HepG2 (cell line): ENCODE results near the gene SLC12A9. TPM values are rescaled to one million over a fixed set of nuclear protein-coding genes. Genes with fewer than 3 reads are reported as not detected.

ENCODE experiments used
- ATAC-seq: fragments of 200-7000 bp; cut with Tn5 transposase; 3 replicates; pipeline ENCODE4 v1.9.1; 2020; ENCODE audit warnings: mild to moderate bottlenecking, moderate library complexity
- BruUV-seq: library from RNA; stranded (reverse); fragments of 400-500 nt; replicated peaks from 2 replicates; lab custom pipeline; 2021; lab: Mats Ljungman, UMichigan
- CTCF ChIA-PET: fragments of 300-600 bp; formaldehyde crosslinking; extraction: SDS; loops from one replicate; lab custom pipeline; 2021; ENCODE audit warnings: low total read pairs, inconsistent platforms, low intra/inter-chr PET ratio; lab: Yijun Ruan, JAX
- POLR2A ChIA-PET: fragments of 350-600 bp; sonication (Branson Sonifier 250); formaldehyde crosslinking; loops from one replicate; lab custom pipeline; 2020; ENCODE audit warnings: antibody characterized with exemption, inconsistent platforms; lab: Yijun Ruan, JAX
- DNase-seq: peaks from one replicate; pipeline ENCODE4 v3.0.0-alpha.2; 2015; ENCODE audit warnings: low spot score
- FAIRE-seq: peaks from 3 replicates; lab custom pipeline; 2011; peaks lifted over from hg19 to GRCh38; lab: Jason Lieb, UNC
- H2AFZ ChIP-seq: one replicate; pipeline ENCODE4 v1.6.1; 2011; ENCODE audit warnings: low read length, inconsistent platforms
- H3K27ac ChIP-seq: fragments of 300-600 bp; 3 replicates; pipeline ENCODE4 v1.8.0; 2011; ENCODE audit warnings: mixed run types, mild to moderate bottlenecking, mixed read lengths, low read length, inconsistent platforms; ENCODE audit not compliant: insufficient read depth; ENCODE audit errors: extremely low read length
- H3K27me3 ChIP-seq, 2 experiments: fragments of 200-600 bp in 1 of 2; 2 replicates in 1 of 2; 3 replicates in 1 of 2; pipeline versions ENCODE4 v1.6.0 to v1.8.0; 2011; ENCODE audit warnings: low read length in 2 of 2, mild to moderate bottlenecking in 2 of 2, moderate library complexity in 2 of 2, inconsistent platforms in 1 of 2; ENCODE audit not compliant: insufficient read depth in 2 of 2, control insufficient read depth in 1 of 2
- H3K36me3 ChIP-seq, 2 experiments: fragments of 200-600 bp in 1 of 2; replicated peaks in 1 of 2; 2 replicates in 1 of 2; 3 replicates in 1 of 2; pipeline versions ENCODE4 v1.5.1 to v1.8.0; 2011; ENCODE audit warnings: low read length in 2 of 2, inconsistent platforms in 1 of 2; ENCODE audit not compliant: insufficient read depth in 2 of 2, control insufficient read depth in 1 of 2
- H3K4me1 ChIP-seq: 2 replicates; pipeline ENCODE4 v1.5.1; 2012; ENCODE audit warnings: low read length, inconsistent platforms; ENCODE audit not compliant: insufficient read depth
- H3K4me2 ChIP-seq: 2 replicates; pipeline ENCODE4 v1.6.0; 2011; ENCODE audit warnings: low read depth, low read length, inconsistent platforms
- H3K4me3 ChIP-seq, 3 experiments: fragments of 200-600 bp in 1 of 3; sonication (generic), shearing (Covaris generic) in 1 of 3; replicated peaks in 1 of 3; 2 replicates each; pipeline ENCODE4 v1.5.1; 2011 to 2016; ENCODE audit warnings: low read length in 3 of 3, inconsistent platforms in 2 of 3, low read depth in 2 of 3, mild to moderate bottlenecking in 2 of 3, control low read depth in 1 of 3, mixed read lengths in 1 of 3; ENCODE audit not compliant: insufficient read depth in 1 of 3
- H3K79me2 ChIP-seq: one replicate; pipeline ENCODE4 v1.6.1; 2011; ENCODE audit warnings: low read length, inconsistent platforms; ENCODE audit not compliant: insufficient read depth
- H3K9ac ChIP-seq: 2 replicates; pipeline ENCODE4 v1.6.0; 2011; ENCODE audit warnings: mild to moderate bottlenecking, low read depth, low read length, inconsistent platforms; ENCODE audit not compliant: insufficient read depth
- H3K9me3 ChIP-seq: 2 replicates; pipeline ENCODE4 v1.5.1; 2012; ENCODE audit warnings: mild to moderate bottlenecking, low read length
- H4K20me1 ChIP-seq: 2 replicates; pipeline ENCODE4 v1.6.0; 2011; ENCODE audit warnings: inconsistent platforms, mild to moderate bottlenecking, low read length, moderate library complexity; ENCODE audit not compliant: insufficient read depth
- MIER3 ChIP-seq: IDR thresholded peaks from 2 replicates; pipeline ENCODE4 v1.6.1; 2016; ENCODE audit warnings: missing compliant biosample characterization, borderline replicate concordance
- NFYC ChIP-seq: IDR thresholded peaks from 2 replicates; pipeline ENCODE4 v1.6.1; 2016; ENCODE audit warnings: missing genetic modification reagents, missing compliant biosample characterization
- RFXANK ChIP-seq: IDR thresholded peaks from 2 replicates; pipeline ENCODE4 v1.6.1; 2016
- RFXAP ChIP-seq: sonication (generic); formaldehyde crosslinking; IDR thresholded peaks from 2 replicates; pipeline ENCODE4 v1.4.0; 2020; ENCODE audit warnings: missing genetic modification reagents, borderline replicate concordance
- SP2 ChIP-seq: sonication (generic); formaldehyde crosslinking; IDR thresholded peaks from 2 replicates; pipeline ENCODE4 v1.5.1; 2020; ENCODE audit warnings: mild to moderate bottlenecking, missing genetic modification reagents
- SYNCRIP ChIP-seq: fragments of 200-400 bp; formaldehyde crosslinking; IDR thresholded peaks from 2 replicates; pipeline ENCODE4 v1.6.1; 2018; ENCODE audit warnings: mild to moderate bottlenecking, low read depth, low read length; ENCODE audit not compliant: insufficient read depth
- ZFP36 ChIP-seq: fragments of 150-350 bp; IDR thresholded peaks from 2 replicates; pipeline ENCODE4 v1.6.1; 2018; ENCODE audit warnings: borderline replicate concordance, low read length, low read depth; ENCODE audit not compliant: partially characterized antibody
- ZNF180 ChIP-seq: sonication (generic); formaldehyde crosslinking; IDR thresholded peaks from 2 replicates; pipeline ENCODE4 v1.4.0; 2020; ENCODE audit warnings: low read depth, missing genetic modification reagents, borderline replicate concordance
- ZNF530 ChIP-seq: sonication (generic); formaldehyde crosslinking; IDR thresholded peaks from 2 replicates; pipeline ENCODE4 v1.5.0; 2020; ENCODE audit warnings: low read depth, mild to moderate bottlenecking, missing genetic modification reagents
- WGBS: methylation state at CpG from one replicate; pipeline ENCODE4 v1.1.6; 2017; ENCODE audit warnings: low lambda C conversion rate; 5-methylcytosine and 5-hydroxymethylcytosine counted together
- in situ Hi-C: cut with HindIII; loops from 2 replicates; pipeline ENCODE4 v1.10.0; 2017; ENCODE audit warnings: low pct_unique_long_range_greater_than_20kb; ENCODE audit not compliant: extremely low pct_ligation_motif_present
- intact Hi-C: fragments of 100-400 bp; cut with micrococcal nuclease; formaldehyde crosslinking; loops from one replicate; pipeline ENCODE4 v1.10.0; 2022; ENCODE audit not compliant: unreplicated experiment
- polyA plus RNA-seq, 8 experiments: library from polyadenylated mRNA; depleted of rRNA in 3 of 8; stranded (reverse) in 7 of 8; unstranded in 1 of 8; fragments of >200 nt; fragmentation: Illumina TruSeq in 4 of 8; extraction: Trizol in 4 of 8; gene quantifications; 2 replicates each; pipeline versions ENCODE4 v1.2.1 to v1.2.3, GENCODE V29; 2011 to 2016; ENCODE audit warnings: low read depth in 4 of 8, missing spikeins in 1 of 8, mixed read lengths in 1 of 8; ENCODE audit not compliant: insufficient read depth in 1 of 8
- total RNA-seq, 5 experiments: library from RNA; depleted of rRNA; stranded (reverse); fragments of >200 nt; fragmentation: Illumina TruSeq; extraction: Trizol; gene quantifications; 2 replicates each; pipeline ENCODE4 v1.2.3, GENCODE V29; 2016; ENCODE audit warnings: low read depth in 1 of 5
- TF ChIP-seq, protein P1 (sequence below): sonication (generic); formaldehyde crosslinking; IDR thresholded peaks from 2 replicates; pipeline ENCODE4 v1.4.0; 2020; ENCODE audit warnings: low read depth, mild to moderate bottlenecking, missing genetic modification reagents
- TF ChIP-seq, protein P2 (sequence below): sonication (generic); formaldehyde crosslinking; IDR thresholded peaks from 2 replicates; pipeline ENCODE4 v1.4.0; 2020; ENCODE audit warnings: mild to moderate bottlenecking, missing genetic modification reagents
- TF ChIP-seq, protein P3 (sequence below): sonication (generic); formaldehyde crosslinking; IDR thresholded peaks from 2 replicates; pipeline ENCODE4 v1.8.0; 2022; ENCODE audit warnings: missing genetic modification reagents, low read depth, mild to moderate bottlenecking, borderline replicate concordance

SLC12A9 gene
- total and polyA plus RNA-seq, 2 of the 13 experiments (the other 11 are each of a cell fraction or from before 2014, with no cell fraction given), result 8.7 to 16.6 TPM

DNA sequence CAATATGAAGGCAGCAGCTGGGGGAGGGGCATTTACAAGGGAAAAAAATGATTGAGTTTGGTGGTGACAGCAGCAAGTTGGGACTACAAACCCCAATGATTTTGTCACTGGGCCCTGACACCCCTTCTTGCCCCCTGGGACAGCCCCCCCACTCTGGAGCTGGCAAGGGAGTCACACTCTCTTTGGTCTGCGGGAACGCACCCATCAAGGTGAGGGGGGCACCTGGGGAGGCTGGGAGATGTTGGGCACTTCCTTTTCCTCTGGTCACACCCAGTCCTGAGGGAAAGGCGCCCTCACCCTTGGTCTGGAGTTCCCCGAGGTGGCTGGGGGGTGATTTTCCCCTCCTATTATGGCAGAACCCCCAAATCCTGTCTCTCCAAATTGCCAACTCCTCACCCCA lies 49.6 kb upstream of the SLC12A9 start:
- intact Hi-C loops, result no loop called here
- no TSS peak for BruUV-seq

DNA sequence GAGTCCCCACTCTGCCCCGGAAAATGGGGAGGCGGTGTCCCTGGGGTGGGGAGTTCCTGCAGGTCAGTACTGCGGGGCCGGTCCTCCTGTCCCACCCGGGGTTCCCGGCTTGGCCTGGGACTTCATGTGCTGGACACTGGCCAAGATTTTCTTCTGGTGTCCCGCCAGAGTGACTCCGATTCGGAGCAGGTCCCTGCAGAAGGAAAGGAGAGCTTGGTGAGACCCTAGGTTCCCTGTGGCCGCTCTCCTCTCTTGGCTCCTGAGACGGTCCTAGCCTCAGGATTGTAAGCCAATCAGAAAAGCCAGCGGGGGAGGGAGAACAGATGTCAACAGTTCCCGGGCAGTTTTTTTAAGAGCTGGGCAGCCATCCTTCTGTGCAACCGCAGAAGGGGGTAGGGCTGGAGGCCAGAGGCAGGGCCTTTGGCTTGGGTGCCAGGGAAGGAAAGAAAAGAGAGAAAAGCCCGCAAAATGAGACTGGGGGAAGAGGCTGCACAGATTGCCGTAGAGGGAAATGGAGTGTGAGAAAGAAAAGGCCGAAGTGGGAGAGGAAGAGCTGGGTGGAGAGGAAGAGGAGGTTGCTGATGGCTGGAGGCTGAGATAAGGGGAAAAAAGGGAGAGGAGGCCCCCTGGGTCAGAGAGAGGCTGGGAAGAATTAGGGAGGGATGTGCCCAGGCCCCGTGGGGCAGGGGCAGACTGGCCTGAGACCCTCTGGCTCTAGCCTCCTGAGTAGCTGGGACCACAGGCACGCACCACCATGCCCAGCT lies 48.9 kb upstream of the SLC12A9 start:
- POLR2A ChIA-PET, result interaction anchor here (0.7 to 4.2 kb wide), 9 partner anchors 12 to 98 kb away, joined by 3 to 69 read pairs (median 4); partner anchors contain the start of genes EPHB4, POP7, SLC12A9 and SRRT
- no peak overlapping the region for H3K9ac ChIP-seq
- ATAC-seq, result no peak
- 89% methylated on average over 12 of the region's 19 CpGs for WGBS
- peaks cover 14 to 56% of the 10 kb centered on the region in 2 experiments for H3K36me3 ChIP-seq
- FAIRE-seq, result no peak
- intact Hi-C loops, result no loop called here
- H3K4me2 ChIP-seq, result no peak overlapping the region
- H3K4me3 ChIP-seq, result no peak overlapping the region
- peaks cover 66% of the 10 kb centered on the region for H3K4me1 ChIP-seq
- H4K20me1 ChIP-seq, result no peaks in the 10 kb centered on the region; the same call in 1 of the 2 replicates
- no peak overlapping the region for H2AFZ ChIP-seq
- CTCF ChIA-PET, result no interaction called here
- in situ Hi-C loops, result no loop called here
- BruUV-seq, result no TSS peak
- DNase-seq, result peak; percentile 17
- H3K79me2 ChIP-seq, result no peaks in the 10 kb centered on the region
- H3K27ac ChIP-seq, result peak overlapping the region; percentile 31
- no peaks in the 10 kb centered on the region for H3K27me3 ChIP-seq
- no peaks in the 10 kb centered on the region for H3K9me3 ChIP-seq
- TF ChIP-seq RFXANK (CRISPR knock-in tag) (peak; percentile 98), RFXAP (CRISPR knock-in tag) (peak; percentile 96), ZNF180 (no peak), NFYC (CRISPR knock-in tag) (peak; percentile 34; the same call in 1 of the 2 replicates)
- TF ChIP-seq, protein P1, sequence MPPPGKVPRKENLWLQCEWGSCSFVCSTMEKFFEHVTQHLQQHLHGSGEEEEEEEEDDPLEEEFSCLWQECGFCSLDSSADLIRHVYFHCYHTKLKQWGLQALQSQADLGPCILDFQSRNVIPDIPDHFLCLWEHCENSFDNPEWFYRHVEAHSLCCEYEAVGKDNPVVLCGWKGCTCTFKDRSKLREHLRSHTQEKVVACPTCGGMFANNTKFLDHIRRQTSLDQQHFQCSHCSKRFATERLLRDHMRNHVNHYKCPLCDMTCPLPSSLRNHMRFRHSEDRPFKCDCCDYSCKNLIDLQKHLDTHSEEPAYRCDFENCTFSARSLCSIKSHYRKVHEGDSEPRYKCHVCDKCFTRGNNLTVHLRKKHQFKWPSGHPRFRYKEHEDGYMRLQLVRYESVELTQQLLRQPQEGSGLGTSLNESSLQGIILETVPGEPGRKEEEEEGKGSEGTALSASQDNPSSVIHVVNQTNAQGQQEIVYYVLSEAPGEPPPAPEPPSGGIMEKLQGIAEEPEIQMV, result no peak
- TF ChIP-seq, protein P2, sequence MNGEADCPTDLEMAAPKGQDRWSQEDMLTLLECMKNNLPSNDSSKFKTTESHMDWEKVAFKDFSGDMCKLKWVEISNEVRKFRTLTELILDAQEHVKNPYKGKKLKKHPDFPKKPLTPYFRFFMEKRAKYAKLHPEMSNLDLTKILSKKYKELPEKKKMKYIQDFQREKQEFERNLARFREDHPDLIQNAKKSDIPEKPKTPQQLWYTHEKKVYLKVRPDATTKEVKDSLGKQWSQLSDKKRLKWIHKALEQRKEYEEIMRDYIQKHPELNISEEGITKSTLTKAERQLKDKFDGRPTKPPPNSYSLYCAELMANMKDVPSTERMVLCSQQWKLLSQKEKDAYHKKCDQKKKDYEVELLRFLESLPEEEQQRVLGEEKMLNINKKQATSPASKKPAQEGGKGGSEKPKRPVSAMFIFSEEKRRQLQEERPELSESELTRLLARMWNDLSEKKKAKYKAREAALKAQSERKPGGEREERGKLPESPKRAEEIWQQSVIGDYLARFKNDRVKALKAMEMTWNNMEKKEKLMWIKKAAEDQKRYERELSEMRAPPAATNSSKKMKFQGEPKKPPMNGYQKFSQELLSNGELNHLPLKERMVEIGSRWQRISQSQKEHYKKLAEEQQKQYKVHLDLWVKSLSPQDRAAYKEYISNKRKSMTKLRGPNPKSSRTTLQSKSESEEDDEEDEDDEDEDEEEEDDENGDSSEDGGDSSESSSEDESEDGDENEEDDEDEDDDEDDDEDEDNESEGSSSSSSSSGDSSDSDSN (CRISPR knock-in tag), result 0 out of 2 replicates have a peak, but pooled peaks have one; percentile 19

More for the DNA sequence above, 49.6 kb upstream of the SLC12A9 start:
- ChIA-PET CTCF (interaction anchor here (5.2 kb wide), 1 partner anchor 49 kb away, joined by 61 read pairs; the partner anchor contains the start of gene SLC12A9), POLR2A (interaction anchor here (1.2 to 4.2 kb wide), 7 partner anchors 10 to 97 kb away, joined by 5 to 69 read pairs (median 17); partner anchors contain the start of genes EPHB4, POP7, SRRT and UFSP1)
- no peak overlapping the region for H3K4me3 ChIP-seq
- WGBS, result 75% methylated on average over 2 of the region's 4 CpGs
- peaks cover 14 to 50% of the 10 kb centered on the region in 2 experiments for H3K36me3 ChIP-seq
- peak overlapping the region; percentile 31 for H3K27ac ChIP-seq
- no peaks in the 10 kb centered on the region for H3K79me2 ChIP-seq
- no peak for DNase-seq
- TF ChIP-seq, protein P3, sequence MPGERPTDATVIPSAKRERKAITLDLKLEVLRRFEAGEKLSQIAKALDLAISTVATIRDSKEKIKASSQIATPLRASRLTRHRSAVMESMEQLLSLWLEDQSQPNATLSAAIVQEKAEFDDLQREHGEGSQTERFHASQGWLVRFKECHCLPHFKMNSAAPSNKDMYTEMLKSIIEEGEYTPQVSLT (CRISPR knock-in tag), result no peak
- no peak for TF ChIP-seq ZFP36
- no peak for TF ChIP-seq MIER3 (CRISPR knock-in tag)
- TF ChIP-seq SP2 (CRISPR knock-in tag), result no peak
- no peak for TF ChIP-seq ZNF530 (CRISPR knock-in tag)
- TF ChIP-seq SYNCRIP, result no peak
- H3K4me2 ChIP-seq, result no peak overlapping the region
- in situ Hi-C loops, result no loop called here
- no peak overlapping the region for H2AFZ ChIP-seq
- FAIRE-seq, result no peak
- peaks cover 63% of the 10 kb centered on the region for H3K4me1 ChIP-seq
- no peaks in the 10 kb centered on the region for H3K27me3 ChIP-seq
- H3K9me3 ChIP-seq, result no peaks in the 10 kb centered on the region
- no peaks in the 10 kb centered on the region for H4K20me1 ChIP-seq
- no peak overlapping the region for H3K9ac ChIP-seq
- no peak for ATAC-seq
